GM18907 (cell line): ENCODE data around the gene LRRC9.
"Not testable (repeated sequence)": the region's sequence is repeated elsewhere in the genome, so short reads cannot be mapped to it uniquely, and the experiment has no call there.

Experiments
- ATAC-seq: cut with Tn5 transposase; IDR thresholded peaks from one replicate; pipeline ENCODE4 v1.9.1; 2021; ENCODE audit warnings: mild to moderate bottlenecking, moderate library complexity; ENCODE audit not compliant: unreplicated experiment

The LRRC9 gene

GRCh38 chr14:59952141-59952540 is 32.2 kb downstream of the LRRC9 start:
- not testable (repeated sequence) for ATAC-seq

GRCh38 chr14:59957890-59958289 is 37.9 kb downstream of the LRRC9 start:
- not testable (repeated sequence) for ATAC-seq

- no peak for ATAC-seq
Measured at GRCh38 chr14:59959668-59960067, 39.7 kb downstream of the LRRC9 start.

GRCh38 chr14:59961518-59962062 is 41.6 kb downstream of the LRRC9 start:
- peak; percentile 47 for ATAC-seq

- ATAC-seq: peak; percentile 33
Measured at GRCh38 chr14:59964251-59965007, 44.5 kb downstream of the LRRC9 start.

- ATAC-seq: no peak
Measured at GRCh38 chr14:59969319-59969718, 49.4 kb downstream of the LRRC9 start.

GRCh38 chr14:59981564-59981963 is 61.6 kb downstream of the LRRC9 start:
- no peak for ATAC-seq

- no peak for ATAC-seq
Measured at GRCh38 chr14:59983048-59983447, 63.1 kb downstream of the LRRC9 start.

GRCh38 chr14:59986556-59987059 is 66.7 kb downstream of the LRRC9 start:
- ATAC-seq: no peak

GRCh38 chr14:59997449-59997848 is 77.5 kb downstream of the LRRC9 start:
- no peak for ATAC-seq

GRCh38 chr14:59997966-59998365 is 78.0 kb downstream of the LRRC9 start:
- ATAC-seq: no peak

- ATAC-seq: no peak
Measured at GRCh38 chr14:59998564-59998963, 78.6 kb downstream of the LRRC9 start.

- ATAC-seq: no peak
Measured at GRCh38 chr14:60002819-60003492, 83.0 kb downstream of the LRRC9 start.

GRCh38 chr14:60003991-60004390 is 84.0 kb downstream of the LRRC9 start:
- no peak for ATAC-seq

- no peak for ATAC-seq
Measured at GRCh38 chr14:60008042-60008441, 88.1 kb downstream of the LRRC9 start.

GRCh38 chr14:60010263-60010662 is 90.3 kb downstream of the LRRC9 start:
- not testable (repeated sequence) for ATAC-seq

GRCh38 chr14:60014402-60014801 is 94.5 kb downstream of the LRRC9 start:
- no peak for ATAC-seq

GRCh38 chr14:60021619-60022018 is 101.7 kb downstream of the LRRC9 start:
- no peak for ATAC-seq

GRCh38 chr14:60025571-60025970 is 105.6 kb downstream of the LRRC9 start:
- no peak for ATAC-seq

- ATAC-seq: no peak
Measured at GRCh38 chr14:60035177-60035576, 115.2 kb downstream of the LRRC9 start.

- not testable (repeated sequence) for ATAC-seq
Measured at GRCh38 chr14:60047976-60048375, 128.0 kb downstream of the LRRC9 start.

- no peak for ATAC-seq
Measured at GRCh38 chr14:60051721-60052221, 131.8 kb downstream of the LRRC9 start.
